Ishikawa (cell line): ENCODE data around the gene CHMP4A.

ENCODE experiments used
- CEBPB ChIP-seq: IDR thresholded peaks from 2 replicates; pipeline ENCODE4 v1.6.1; 2012
- CREB1 ChIP-seq: IDR thresholded peaks from 2 replicates; pipeline ENCODE4 v1.6.1; 2012; ENCODE audit warnings: low read depth
- EGR1 ChIP-seq: IDR thresholded peaks from 2 replicates; pipeline ENCODE4 v1.6.1; 2012
- EP300 ChIP-seq: IDR thresholded peaks from 2 replicates; pipeline ENCODE4 v1.6.1; 2012; ENCODE audit warnings: borderline replicate concordance
- FOXM1 ChIP-seq: IDR thresholded peaks from 2 replicates; pipeline ENCODE4 v1.6.1; 2012; ENCODE audit warnings: low read depth, borderline replicate concordance
- NFIC ChIP-seq: IDR thresholded peaks from 2 replicates; pipeline ENCODE4 v1.6.1; 2012
- RAD21 ChIP-seq: IDR thresholded peaks from 2 replicates; pipeline ENCODE4 v1.6.1; 2012; ENCODE audit warnings: low read depth
- TAF1 ChIP-seq: IDR thresholded peaks from 2 replicates; pipeline ENCODE4 v1.6.1; 2012; ENCODE audit warnings: low read depth, mild to moderate bottlenecking
- TCF12 ChIP-seq: IDR thresholded peaks from 2 replicates; pipeline ENCODE4 v1.6.1; 2012; ENCODE audit warnings: low read depth
- TEAD4 ChIP-seq: IDR thresholded peaks from 2 replicates; pipeline ENCODE4 v1.6.1; 2012
- YY1 ChIP-seq: IDR thresholded peaks from 2 replicates; pipeline ENCODE4 v1.6.1; 2012; ENCODE audit warnings: low read depth
- ZBTB7A ChIP-seq: IDR thresholded peaks from 2 replicates; pipeline ENCODE4 v1.6.1; 2012; ENCODE audit warnings: low read depth
- TF ChIP-seq, protein P1 (sequence below): IDR thresholded peaks from 2 replicates; pipeline ENCODE4 v1.6.1; 2012
- TF ChIP-seq, protein P2 (sequence below): IDR thresholded peaks from 2 replicates; pipeline ENCODE4 v1.6.1; 2012; ENCODE audit warnings: low read depth, mild to moderate bottlenecking
- TF ChIP-seq, protein P3 (sequence below): IDR thresholded peaks from 2 replicates; pipeline ENCODE4 v1.6.1; 2012

CHMP4A gene

DNA sequence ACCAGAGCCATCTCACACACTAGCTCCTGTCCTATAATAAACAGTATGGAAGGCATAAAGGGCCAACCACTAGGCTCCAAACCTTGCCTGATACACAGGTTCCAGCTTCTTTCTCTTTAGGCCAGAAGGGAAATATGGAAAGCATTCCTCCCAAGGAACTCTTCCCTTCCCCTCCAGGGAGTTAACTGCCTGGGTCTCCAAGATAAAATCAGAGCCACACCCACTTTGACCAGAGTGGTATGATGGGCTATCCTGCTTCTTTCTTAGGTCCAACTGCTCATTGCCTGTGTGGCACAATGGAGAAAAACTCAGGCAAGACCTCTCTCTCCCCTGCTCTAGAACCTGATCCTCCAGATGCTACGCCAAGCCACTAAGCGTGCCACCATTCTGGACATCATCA lies 5.7 kb downstream of the CHMP4A start:
- TF ChIP-seq CREB1 = no peak
- no peak for TF ChIP-seq ZBTB7A
- TF ChIP-seq CEBPB = no peak
- no peak for TF ChIP-seq EP300
- TF ChIP-seq RAD21 = no peak
- TF ChIP-seq, protein P1, sequence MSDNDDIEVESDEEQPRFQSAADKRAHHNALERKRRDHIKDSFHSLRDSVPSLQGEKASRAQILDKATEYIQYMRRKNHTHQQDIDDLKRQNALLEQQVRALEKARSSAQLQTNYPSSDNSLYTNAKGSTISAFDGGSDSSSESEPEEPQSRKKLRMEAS = no peak
- no peak for TF ChIP-seq NFIC
- no peak for TF ChIP-seq TEAD4
- no peak for TF ChIP-seq TAF1
- TF ChIP-seq, protein P2, sequence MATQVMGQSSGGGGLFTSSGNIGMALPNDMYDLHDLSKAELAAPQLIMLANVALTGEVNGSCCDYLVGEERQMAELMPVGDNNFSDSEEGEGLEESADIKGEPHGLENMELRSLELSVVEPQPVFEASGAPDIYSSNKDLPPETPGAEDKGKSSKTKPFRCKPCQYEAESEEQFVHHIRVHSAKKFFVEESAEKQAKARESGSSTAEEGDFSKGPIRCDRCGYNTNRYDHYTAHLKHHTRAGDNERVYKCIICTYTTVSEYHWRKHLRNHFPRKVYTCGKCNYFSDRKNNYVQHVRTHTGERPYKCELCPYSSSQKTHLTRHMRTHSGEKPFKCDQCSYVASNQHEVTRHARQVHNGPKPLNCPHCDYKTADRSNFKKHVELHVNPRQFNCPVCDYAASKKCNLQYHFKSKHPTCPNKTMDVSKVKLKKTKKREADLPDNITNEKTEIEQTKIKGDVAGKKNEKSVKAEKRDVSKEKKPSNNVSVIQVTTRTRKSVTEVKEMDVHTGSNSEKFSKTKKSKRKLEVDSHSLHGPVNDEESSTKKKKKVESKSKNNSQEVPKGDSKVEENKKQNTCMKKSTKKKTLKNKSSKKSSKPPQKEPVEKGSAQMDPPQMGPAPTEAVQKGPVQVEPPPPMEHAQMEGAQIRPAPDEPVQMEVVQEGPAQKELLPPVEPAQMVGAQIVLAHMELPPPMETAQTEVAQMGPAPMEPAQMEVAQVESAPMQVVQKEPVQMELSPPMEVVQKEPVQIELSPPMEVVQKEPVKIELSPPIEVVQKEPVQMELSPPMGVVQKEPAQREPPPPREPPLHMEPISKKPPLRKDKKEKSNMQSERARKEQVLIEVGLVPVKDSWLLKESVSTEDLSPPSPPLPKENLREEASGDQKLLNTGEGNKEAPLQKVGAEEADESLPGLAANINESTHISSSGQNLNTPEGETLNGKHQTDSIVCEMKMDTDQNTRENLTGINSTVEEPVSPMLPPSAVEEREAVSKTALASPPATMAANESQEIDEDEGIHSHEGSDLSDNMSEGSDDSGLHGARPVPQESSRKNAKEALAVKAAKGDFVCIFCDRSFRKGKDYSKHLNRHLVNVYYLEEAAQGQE = no peak
- no peak for TF ChIP-seq EGR1
- no peak for TF ChIP-seq FOXM1
- no peak for TF ChIP-seq YY1
- no peak for TF ChIP-seq TCF12
- TF ChIP-seq, protein P3, sequence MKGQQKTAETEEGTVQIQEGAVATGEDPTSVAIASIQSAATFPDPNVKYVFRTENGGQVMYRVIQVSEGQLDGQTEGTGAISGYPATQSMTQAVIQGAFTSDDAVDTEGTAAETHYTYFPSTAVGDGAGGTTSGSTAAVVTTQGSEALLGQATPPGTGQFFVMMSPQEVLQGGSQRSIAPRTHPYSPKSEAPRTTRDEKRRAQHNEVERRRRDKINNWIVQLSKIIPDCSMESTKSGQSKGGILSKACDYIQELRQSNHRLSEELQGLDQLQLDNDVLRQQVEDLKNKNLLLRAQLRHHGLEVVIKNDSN = no peak

DNA sequence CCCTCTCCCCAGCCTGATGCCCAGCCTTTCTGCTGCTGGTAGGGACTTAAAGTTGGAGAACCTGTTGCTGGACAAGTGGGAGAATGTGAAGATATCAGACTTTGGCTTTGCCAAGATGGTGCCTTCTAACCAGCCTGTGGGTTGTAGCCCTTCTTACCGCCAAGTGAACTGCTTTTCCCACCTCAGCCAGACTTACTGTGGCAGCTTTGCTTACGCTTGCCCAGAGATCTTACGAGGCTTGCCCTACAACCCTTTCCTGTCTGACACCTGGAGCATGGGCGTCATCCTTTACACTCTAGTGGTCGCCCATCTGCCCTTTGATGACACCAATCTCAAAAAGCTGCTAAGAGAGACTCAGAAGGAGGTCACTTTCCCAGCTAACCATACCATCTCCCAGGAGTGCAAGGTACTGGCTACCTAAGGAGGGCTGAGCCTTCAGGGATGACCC lies 6.2 kb downstream of the CHMP4A start:
- no peak for TF ChIP-seq RAD21

DNA sequence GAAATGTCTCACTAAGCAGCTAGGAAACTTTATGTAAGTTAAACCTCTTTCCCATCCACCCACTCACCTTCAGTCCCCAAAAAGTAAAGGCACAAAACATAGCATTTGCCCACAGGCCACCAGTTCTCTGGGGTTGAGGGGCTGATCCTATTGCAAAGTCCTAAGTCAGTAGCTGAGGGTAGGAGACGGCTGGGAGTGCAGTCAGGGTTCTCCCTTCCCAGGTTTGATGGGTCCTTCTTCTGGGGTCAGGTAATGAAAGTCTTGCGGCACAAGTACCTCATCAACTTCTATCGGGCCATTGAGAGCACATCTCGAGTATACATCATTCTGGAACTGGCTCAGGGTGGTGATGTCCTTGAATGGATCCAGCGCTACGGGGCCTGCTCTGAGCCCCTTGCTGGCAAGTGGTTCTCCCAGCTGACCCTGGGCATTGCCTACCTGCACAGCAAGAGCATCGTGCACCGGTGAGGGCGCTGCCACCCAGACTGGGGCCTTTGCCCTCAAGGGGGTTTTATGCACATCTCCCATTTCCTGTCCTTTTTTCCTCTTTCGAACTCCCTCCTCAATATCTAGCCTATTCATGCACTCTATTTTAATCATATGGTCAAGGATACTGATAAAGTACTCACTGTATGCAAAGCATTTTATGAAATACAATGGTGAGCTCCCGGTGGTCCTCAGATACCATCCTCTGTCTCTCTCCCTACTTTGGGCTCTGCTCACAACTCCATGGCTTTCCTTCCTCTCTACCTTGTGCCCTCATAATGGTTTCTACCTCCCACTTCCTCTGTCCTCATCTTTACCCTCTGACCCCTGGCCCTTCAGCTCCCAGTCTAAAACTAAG lies 6.8 kb downstream of the CHMP4A start:
- TF ChIP-seq EGR1 (no peak), CEBPB (no peak), TAF1 (no peak)

DNA sequence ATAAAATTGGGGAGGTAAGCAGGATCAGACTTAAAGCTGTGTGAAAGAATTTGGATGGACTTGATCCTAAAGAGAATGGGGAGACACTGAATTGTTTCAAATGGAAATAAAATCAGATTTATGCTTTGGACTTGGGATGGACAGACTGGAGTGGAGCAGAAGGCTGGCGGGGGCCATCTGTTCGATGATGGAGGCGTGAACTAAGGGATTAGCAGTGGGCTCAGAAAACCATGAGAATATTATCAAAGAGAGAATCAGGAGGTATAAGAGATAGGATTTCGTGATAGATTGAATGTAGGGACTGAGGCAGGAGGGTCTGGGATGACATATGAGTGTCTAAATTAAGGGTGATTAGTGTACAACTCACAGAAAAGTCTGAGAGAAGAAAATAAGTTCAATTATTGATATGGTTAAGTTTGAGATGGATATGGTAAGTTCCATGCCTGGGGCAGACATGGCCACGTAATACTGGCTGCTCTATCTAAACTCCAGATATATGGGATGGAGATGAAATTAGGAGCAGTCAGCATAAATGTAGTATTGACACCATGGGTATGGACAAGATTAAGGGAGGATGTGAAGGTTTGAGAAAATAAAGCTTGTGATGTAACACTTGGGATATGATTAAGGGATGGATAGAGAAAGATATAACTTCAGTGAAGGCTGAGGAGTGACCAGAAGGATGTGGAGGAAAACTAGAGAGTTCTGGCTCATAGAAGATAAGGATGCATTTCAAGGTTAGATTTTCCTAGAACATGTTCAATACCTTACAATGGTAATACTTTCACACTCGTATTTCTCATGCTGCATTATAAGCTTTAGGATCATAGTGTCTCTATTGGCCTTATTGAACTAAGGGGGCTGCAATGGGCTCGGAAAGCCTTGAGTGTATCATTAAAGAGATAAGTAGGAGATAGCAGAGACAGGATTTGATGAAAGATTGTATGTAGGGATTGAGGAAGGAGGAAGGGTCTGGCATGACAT lies 8.8 kb downstream of the CHMP4A start:
- no peak for TF ChIP-seq ZBTB7A
- no peak for TF ChIP-seq NFIC
- TF ChIP-seq CREB1 = no peak
- TF ChIP-seq RAD21 = no peak
- TF ChIP-seq YY1 = no peak
- no peak for TF ChIP-seq TEAD4
- TF ChIP-seq FOXM1 = no peak
- TF ChIP-seq, protein P2 = no peak

DNA sequence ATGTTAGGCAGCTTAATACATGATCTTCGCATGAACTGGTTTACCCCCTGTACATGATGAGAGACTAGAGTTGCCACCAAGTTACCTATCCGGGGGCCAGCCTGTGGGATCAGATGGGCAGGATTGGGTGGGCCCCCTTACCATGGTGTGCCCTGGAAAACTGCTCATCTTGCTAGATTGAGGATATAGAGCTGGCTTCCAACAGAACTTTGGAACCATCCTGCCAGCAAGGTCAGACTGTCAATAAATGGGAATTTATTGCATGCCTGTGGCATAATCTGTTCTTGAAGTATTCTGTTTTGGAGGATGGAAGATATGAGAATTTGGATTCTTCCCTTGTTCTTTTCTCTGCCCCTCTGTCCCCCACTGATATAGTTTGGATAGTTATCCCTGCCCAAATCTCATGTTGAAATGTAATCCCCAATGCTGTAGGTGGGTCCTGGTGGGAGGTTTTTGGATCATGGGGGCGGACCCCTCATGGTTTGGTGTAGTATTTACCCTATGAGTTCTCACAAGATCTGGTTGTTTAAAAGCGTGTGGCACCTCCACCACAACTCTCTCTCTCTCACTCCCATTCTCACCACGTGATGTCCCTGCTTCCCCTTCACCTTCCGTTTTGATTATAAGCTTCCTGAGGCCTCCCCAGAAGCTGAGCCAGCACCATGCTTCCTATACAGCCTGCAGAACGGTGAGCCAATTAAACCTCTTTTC lies 14.3 kb downstream of the CHMP4A start:
- TF ChIP-seq EGR1 (no peak), YY1 (no peak), NFIC (no peak), RAD21 (no peak), FOXM1 (no peak), TCF12 (no peak), ZBTB7A (no peak), CEBPB (no peak), EP300 (no peak), TEAD4 (no peak), TAF1 (no peak), CREB1 (no peak)
- TF ChIP-seq, protein P1 = no peak
- TF ChIP-seq, protein P3 = no peak
- TF ChIP-seq, protein P2 = no peak
